GM12864 (cell line): ENCODE data around the gene EML6.

Experiments
- DNase-seq: peaks from one replicate; pipeline ENCODE4 v3.0.0-alpha.2; 2011; ENCODE audit warnings: low read depth
- H3K4me3 ChIP-seq: 2 replicates; pipeline ENCODE4 v1.5.1; 2011; ENCODE audit warnings: mild to moderate bottlenecking, low read depth, low read length, control low read depth
- TF ChIP-seq, protein P1 (sequence below): IDR thresholded peaks from 2 replicates; pipeline ENCODE4 v1.5.1; 2011; ENCODE audit warnings: low read depth, mild to moderate bottlenecking, moderate library complexity, low read length, control low read depth, inconsistent platforms; ENCODE audit errors: missing control alignments

EML6 gene

DNA sequence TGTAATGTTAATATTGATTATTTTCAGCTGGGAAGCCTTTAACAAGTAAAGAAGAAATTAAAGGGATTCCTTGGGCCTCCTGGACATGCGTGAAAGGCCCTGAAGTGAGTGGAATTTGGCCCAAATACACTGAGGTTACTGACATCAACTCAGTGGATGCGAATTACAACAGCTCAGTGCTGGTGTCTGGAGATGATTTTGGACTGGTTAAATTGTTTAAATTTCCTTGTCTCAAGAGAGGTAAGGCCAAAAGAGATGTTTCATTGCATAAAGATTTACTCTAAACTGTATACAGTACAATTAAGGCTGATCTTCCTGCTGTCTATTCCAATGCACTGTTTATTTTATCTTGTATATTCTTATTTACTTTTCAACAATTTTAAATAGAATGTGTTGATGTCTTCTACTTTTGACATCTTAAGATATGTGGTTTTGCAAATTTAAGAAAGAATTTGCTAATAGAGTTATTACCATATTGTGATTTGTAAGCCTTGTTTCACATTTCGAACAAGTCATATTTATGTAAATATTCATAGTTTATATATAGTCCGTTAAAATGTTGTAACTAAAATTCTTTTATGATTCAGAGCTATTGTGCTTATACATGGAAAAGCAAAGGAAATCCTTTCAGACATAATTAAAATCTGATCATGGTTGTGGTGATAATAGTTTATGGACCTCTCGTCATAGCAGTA lies 130.3 kb downstream of the EML6 start:
- no peak overlapping the region for H3K4me3 ChIP-seq
- TF ChIP-seq, protein P1, sequence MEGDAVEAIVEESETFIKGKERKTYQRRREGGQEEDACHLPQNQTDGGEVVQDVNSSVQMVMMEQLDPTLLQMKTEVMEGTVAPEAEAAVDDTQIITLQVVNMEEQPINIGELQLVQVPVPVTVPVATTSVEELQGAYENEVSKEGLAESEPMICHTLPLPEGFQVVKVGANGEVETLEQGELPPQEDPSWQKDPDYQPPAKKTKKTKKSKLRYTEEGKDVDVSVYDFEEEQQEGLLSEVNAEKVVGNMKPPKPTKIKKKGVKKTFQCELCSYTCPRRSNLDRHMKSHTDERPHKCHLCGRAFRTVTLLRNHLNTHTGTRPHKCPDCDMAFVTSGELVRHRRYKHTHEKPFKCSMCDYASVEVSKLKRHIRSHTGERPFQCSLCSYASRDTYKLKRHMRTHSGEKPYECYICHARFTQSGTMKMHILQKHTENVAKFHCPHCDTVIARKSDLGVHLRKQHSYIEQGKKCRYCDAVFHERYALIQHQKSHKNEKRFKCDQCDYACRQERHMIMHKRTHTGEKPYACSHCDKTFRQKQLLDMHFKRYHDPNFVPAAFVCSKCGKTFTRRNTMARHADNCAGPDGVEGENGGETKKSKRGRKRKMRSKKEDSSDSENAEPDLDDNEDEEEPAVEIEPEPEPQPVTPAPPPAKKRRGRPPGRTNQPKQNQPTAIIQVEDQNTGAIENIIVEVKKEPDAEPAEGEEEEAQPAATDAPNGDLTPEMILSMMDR, result no peak
- DNase-seq, result no peak

DNA sequence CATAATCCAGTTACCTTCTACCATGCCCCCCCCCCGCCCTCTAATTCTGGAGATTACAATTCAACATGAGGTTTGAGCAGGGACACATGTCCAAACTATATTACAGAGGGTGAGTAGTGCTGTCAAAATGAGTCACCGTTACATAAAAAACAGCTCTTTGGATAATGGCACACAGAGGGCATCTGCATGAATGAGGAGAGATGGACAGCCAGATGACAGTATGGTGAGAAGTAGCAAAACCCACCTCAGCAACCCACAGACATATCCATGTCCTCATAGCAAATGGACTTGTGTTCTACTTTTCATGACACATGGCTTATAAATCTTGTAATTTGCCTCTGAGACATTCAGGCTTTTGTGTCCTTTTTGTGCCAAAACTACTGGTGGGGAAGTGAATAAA lies 132.0 kb downstream of the EML6 start:
- no peak overlapping the region for H3K4me3 ChIP-seq
- no peak for DNase-seq
- TF ChIP-seq, protein P1, result no peak

DNA sequence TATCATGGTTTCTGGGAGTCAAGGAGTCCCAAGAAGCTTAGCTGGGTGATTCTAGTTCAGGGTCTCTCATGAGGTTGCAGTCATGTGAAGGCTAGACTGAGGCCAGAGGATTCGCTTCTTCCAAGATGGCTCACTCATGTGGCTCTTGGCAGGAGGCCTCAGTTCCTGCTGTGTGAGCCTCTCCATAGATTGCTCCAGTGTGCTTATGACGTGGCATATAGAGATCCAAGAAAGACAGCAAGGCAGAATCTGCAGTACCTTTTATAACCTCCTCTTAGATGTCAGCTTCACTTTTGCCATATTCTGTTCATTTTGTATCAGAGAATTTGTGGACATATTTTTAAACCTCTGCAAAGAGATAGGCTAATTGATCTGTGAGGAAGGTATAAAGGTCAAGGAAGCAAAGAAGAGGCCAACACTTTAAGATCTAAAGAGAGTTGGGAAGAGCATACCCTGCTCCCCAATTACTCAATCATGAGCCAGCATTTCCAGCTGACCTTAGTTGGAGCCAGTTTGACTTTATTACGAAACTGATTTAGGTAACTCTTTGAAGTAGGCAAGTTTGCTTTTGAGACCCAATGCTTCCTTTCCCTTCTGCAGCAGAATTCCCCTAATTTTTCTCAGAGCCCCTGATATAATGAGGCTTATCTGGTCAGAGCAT lies 134.7 kb downstream of the EML6 start:
- no peak for DNase-seq
- TF ChIP-seq, protein P1, result no peak
- H3K4me3 ChIP-seq, result no peak overlapping the region

DNA sequence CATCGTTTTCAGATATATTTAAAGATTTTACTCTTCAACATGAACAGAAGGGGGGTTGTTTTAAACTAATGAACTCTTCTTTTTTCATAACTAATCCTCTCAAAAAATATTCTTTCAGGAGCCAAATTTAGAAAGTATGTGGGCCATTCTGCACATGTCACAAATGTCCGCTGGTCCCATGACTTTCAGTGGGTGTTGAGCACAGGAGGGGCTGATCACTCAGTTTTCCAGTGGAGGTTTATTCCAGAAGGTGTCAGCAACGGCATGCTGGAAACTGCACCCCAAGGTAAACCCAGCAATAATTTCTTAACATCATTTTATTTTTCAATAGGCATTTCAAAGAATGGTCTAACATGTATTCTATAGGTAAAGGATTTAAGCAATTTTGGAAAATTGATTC lies 136.0 kb downstream of the EML6 start:
- no peak overlapping the region for H3K4me3 ChIP-seq
- TF ChIP-seq, protein P1, result no peak
- DNase-seq, result no peak

DNA sequence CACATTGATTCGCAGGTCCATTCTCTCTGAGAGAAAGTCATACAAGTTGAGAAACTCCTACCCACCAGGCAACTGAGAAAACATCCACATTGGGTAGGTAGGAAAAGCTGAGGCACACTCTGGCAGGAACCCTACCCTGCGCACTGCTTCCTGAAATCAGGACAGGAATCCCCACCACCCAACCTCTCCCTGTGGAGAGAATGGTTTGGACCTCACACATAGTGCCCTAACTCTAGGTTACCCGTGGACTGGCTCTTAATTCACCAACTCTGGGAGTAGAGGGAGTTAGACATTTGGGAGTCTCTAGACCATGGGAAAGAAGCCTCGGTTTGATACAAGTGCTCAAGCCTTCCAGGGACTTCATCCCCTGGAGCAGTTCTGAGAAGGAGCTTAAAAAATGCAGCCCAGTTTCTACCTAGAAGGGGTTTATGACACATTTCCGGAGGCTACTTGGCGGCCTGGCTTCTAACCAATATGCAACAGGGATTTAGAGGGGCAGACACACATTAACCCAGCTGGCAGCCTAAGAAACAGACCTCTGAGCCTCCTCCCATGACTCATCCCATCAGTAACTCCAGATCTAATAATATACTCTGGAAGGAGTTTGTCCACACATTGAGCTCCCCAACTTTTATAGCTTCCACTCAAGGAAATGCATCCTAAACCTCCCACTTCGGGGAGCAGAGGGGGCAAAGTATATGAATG lies 136.7 kb downstream of the EML6 start:
- TF ChIP-seq, protein P1, result no peak
- no peak for DNase-seq
- H3K4me3 ChIP-seq, result no peak overlapping the region

DNA sequence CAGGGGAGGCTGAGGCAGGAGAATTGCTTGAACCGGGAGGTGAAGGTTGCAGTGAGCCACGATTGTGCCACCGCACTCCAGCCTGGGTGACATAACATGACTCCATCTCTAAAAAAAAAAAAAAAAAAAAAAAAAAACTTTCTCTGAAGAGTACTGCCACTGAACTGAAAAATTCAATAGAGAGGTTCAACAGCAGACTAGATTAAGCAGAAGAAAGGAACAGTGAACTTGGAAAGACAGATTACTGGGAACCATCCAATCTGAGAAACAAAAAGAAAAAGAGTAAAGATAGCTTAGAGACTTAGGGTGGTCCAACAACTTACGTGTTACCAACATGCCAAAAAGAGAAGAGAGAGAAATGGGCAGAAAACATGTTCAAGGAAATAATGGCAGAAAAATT lies 138.8 kb downstream of the EML6 start:
- TF ChIP-seq, protein P1, result no peak
- no peak overlapping the region for H3K4me3 ChIP-seq
- no peak for DNase-seq

DNA sequence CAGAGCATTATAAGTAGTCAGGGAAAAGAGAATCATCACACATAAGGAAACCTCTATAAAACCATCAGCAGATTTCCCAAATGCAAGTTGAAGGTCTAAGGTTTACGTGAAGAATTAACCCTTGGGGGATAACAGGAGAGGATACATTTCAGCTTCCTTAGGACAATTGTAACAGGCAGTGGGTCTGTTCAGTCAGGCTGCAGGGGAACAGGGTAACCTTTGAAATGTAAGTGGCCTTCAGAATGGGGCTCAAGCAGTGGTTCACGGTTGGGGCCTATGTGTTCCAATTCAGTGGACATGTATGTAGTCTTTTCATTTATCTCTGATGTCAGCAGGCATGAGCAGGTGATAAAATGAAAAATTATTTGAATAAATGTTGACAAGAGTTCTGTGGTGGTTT lies 139.3 kb downstream of the EML6 start:
- no peak for DNase-seq
- TF ChIP-seq, protein P1, result no peak
- H3K4me3 ChIP-seq, result no peak overlapping the region
